HG03439 (cell line): ENCODE data around the gene ALK.

Experiments used
- ATAC-seq: cut with Tn5 transposase; IDR thresholded peaks from one replicate; pipeline ENCODE4 v1.9.1; 2021; ENCODE audit warnings: mild to moderate bottlenecking, moderate library complexity; ENCODE audit not compliant: unreplicated experiment

ALK gene

DNA sequence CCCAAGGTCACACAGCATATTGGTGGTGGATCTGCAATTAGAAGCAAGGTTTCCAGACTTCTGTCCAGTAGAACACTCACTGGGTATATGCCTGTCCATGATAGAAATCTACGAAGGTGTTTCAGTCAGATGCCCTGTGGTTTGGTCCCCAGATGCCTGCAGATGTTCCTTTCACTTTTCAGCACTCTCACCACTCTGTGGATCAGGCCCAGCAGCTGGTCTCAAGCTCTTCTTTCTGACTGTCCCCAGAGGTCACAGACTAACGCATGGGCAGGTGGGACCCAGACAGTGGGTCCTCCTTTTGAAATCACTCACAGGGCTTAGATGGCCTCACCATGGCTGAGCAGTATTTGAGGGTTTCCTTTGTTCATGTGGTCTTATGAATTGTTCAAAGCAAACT, 376.5 kb downstream of the ALK start:
- no peak for ATAC-seq

DNA sequence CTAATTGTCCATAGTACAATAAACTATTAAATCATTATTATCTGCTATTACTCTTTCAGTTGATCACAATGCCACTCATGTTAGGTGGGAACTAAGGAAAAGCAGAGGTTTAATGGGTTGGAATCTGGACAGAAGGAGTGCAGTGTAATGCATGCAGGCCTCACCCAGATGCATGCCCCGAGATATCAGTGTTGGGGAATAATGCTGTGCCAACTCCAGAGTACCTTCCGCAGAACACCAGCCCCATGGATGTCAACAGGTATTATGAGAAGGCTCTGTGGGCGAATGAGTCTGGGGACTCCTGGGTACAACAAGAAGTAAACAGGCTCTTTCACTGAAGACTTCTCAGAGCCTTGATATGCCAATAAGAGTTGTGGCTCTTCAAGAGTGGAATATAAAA, 377.4 kb downstream of the ALK start:
- no peak for ATAC-seq

DNA sequence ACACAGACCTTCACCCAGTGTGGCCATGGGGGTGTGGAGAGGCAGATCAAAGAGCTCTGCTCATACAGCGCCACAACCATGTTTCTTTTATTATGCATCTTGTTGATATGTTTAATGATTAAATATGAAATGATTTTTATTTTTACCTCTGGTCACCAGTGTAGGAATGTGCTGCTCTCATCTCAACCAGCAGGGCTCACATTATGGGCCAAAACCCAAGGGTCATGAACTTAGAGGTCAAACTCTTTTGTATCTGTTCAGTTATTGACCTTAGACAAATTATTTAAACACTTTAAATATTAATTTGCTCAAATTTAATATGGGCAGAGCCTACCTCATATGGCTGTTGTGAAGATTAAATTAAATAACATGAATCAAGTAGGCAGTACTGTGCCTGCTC, 386.2 kb downstream of the ALK start:
- ATAC-seq = no peak

DNA sequence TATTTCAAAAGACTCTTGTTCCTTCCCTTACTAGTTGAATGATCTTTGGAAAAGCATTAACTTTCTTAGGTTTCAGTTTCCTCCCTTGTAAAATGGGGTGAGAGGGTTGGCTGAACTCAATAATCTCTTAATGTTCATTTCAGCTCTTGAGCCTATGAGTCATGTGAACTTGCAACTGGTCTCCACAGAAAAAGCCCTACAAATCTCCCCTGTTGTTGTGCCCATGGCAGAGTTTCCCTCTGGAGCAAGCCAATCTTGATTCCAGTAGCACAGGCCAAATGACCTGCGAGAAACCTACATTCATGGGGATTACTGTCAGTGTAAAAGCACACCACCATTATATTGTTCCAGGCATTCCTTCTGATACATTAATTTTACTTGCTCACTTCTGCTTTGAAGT, 388.9 kb downstream of the ALK start:
- ATAC-seq = no peak

DNA sequence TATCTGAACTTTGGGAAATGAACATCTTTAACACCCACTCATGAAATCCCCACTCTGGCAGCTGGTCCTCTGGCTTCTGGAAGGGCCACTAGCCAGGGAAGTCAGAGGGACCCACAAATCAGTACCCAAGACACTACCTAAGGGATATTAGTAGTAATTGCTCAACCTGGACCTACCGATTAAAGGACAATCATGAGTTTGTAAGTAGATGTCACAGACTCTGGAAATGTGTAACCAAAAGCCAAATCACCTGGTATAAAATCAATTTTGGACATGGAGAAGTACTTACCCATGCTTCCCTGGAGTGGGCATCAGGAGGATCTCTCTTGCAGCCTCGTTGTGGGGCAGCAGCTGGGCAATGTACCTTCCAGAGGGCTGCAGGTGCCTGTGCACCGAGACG, 389.8 kb downstream of the ALK start:
- no peak for ATAC-seq

DNA sequence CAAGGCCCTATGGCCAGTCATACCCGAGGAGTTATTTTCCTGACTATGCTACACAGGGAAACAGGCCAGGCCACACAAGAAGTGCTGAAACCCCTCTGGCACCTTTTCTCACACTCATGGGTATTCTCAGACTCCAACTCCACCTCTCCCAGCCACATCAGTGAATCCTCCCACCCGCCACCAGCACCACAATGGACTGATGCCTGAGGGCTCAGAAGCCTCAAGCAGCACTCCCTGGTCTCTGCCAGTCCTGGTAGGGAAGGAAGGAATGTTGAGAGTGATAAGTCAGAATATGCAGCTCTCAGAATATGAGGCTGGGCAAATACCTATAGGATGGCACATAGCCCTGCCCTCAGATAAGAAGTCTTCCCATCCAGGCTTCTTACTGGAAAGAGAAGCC, 391.1 kb downstream of the ALK start:
- ATAC-seq = no peak

DNA sequence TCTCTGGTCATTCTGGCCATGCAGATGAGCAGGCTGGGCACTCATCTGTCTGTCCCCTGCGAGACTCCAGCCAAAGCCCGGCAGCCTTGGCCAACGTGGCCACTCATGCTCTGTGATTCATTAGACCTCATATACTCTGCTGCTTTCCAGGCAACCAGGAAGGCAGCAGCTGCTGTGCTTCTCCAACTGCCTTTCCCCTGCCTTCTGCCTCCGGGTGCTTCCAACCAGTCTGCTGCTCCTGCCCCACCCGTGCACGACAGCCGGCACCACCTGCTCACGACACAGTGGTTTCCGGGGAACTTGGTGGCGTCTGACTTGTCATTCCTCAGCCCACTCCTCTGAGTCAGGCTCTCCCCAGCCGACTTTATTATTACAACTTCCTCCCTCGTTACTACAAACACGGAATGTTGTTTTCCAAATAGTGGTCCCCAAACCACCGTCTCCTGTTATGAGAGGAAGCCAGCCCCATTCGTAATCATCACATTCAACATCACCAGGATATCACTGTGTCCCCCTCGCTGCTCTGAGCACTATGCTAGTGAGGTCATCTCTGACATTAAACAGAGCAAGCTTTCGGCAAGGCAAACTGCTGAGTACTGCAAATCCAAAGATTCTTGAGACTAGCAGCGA, 392.4 kb downstream of the ALK start:
- ATAC-seq = no peak

DNA sequence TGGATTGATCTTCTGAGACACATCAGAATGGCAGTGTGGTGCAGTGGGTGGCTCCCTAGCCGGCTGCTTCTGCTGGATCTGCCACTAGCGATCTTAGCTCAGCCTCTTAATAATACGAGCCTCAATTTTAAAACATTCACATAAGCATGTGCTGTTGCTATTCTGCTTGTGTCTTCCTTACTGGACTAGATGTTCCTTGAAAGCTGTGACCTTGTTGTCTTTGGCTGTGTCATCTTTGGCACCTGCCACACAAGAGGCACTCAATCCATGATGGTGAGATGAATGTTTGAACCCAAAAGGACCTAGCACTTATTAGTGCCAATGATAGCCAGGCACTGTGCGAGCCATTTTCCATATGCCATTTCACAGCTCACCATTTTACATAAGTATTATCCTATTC, 393.0 kb downstream of the ALK start:
- ATAC-seq = no peak

DNA sequence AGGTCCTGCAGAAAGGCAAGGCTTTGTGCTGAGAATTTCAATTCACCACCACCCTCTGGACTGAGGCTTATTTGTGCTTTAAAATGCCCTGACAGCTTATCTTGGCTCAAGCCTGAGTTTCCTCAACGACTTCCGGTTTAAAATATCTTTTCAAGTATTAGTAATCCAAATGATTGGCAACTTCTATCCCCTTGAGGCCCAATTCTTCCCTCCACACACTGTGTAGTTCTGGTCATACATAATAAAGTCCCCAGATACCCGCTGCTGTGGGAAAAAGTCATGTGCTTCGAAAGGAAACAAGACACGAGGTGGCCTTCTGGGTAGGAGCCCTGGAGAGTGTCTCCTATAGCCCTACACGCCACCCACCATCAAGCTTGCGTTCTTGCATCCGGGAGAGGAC, 393.4 kb downstream of the ALK start:
- no peak for ATAC-seq

DNA sequence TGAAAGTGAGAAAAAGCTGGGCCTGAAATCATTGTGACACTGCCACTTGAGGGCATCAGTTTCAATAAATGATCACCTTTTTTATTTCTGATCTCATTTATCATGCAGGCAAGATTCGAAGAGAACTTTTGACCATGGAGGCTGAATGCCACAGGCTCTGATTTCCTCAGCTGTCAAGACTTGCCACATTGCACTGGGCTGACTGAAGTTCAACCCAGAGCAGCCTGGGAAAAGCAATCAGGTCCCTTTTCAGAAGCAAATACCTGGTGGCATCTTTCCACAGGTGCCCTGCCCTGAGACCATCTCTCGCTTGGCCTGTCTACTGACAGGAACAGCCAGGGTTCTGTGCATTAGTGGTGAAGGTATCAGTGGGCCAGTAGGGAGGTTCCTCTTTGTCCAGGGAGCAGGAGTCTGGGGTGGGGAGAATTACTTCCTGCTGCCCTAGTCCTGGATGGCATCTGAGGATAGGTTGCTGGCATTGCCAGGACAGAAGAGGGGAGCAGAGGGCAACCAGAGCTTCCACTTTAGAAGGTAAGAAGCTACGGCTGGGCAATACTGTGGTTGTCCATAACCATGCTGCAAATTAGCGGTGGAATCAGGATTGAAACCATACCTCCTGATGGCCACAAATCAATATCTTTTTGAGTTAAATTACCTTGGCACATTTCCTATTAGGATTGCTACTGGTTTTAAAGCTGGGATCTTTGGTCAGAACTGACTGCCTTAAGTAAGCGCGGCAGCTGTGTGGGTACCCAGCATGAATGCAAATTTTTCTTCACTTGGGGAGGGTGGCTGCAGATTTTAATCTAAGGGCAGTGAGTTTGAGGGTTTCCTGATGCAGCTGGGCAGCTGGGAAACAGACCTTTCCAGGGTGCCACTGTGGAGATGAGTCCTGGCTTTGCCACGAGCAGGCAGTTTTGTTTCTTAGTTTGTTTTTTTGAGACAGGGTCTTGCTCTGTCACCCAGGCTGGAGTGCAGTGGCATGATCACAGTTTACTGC, 394.5 kb downstream of the ALK start:
- no peak for ATAC-seq

DNA sequence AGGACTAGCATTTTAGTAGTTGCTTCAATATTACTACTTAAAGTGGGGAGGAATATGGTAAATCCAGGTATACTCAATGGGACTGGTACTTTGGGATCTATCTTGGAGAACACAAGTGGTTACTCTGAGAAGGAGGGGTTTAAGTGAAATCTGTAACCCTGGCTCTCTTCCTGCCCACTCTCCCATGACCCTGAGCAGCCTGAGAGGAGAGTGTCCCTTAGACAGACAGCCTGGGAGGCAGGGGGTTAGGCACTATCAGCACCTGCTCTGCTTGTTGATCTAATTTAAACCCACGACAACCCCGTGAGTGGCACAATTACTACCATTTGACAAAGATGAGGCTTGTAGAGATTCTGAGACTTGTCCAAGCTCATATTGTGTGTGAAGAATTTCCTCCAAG, 395.5 kb downstream of the ALK start:
- ATAC-seq = no peak

DNA sequence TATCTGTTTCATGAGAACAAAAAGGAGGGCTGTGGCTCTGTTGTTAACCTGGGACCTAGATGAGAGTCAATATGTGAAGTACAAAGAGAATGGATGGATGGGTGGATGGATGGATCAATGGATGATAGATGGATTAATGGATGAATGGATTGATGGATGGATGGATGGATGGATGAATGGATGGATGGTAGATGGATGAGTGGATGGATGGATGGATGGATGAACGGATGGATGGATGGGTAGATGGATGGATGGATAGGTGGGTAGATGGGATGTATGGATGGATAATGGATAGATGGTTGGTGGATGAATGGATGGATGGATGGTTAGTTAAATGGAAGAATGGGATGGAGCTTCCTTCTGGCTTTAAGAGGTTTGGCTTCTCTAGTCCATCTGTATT, 396.7 kb downstream of the ALK start:
- no peak for ATAC-seq

DNA sequence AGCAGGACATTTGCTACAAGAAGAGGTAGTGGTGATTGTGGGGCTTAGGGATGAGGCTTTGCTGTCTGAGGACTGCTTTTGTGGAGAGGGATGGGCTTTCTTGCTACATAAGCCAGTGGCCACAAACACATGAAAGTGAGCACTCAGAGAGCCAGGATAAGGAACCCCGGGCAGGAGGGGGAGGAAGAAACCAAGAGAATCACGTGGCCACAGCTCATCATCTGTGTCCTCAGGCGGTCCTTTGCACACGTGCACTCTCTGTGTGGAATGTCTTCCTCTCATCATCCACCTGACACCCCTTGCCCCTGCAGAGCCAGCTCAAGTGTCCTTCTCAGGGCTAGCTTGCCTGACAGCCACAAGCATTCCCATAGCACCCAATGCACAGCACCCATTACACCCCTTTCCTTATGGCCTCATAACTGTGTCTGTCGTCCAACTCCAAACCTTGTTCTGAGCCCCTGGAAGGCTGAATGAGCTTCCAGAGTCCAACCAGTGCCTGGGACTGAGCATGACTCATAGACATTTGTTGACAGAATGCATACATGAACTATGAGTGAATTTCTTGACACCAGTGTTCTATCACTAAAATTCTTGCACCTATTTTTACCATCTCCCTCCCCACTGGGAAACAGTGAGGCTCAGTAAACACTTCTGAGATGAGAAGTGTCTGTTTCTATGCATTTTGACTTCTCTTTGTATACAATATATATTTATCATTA, 398.3 kb downstream of the ALK start:
- no peak for ATAC-seq

DNA sequence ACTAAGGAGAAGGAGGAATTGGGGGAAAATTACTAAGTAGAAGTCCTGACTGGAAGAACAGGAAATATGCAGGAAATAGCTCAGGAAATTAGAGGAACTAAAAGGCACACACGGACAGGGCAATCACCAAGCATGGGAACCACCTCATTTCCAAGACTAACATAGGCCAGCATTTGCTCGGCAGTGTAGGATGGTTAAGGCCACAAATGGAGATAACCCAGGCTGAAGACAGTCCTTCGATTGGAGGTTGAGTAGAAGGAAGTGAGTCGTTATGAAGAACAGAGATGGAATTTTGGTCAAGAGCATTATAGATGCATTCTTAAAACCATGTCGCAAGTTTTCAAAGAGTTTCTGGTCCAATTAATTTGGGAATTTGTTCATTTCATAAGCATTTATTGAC, 401.4 kb downstream of the ALK start:
- no peak for ATAC-seq

DNA sequence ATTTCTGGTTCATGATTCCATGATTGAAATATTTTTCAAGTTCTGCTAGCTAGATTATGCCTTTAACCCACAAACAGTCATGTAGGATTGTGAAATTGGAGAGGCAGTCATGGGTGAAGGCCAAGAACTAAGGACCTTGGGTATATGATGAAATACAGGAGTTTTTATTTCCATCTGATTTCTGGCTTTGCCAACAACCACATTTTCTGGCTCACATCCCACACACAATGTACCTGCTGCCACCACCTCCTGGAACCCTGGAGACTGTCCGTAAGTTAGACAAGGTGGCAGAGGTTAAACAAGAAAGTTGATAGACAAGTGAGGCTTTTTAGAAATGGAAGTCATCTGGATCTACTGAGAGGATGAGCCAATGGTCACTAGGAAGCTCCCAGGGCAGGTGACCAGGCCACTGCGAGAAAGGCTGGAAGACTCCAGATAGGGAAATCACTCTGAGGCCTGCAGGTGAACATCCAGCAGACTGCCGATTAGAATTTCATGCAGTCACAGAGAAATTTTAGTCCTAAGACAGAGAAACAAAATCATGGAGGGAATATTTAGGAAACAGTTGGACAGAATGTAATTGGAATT, 402.0 kb downstream of the ALK start:
- no peak for ATAC-seq

DNA sequence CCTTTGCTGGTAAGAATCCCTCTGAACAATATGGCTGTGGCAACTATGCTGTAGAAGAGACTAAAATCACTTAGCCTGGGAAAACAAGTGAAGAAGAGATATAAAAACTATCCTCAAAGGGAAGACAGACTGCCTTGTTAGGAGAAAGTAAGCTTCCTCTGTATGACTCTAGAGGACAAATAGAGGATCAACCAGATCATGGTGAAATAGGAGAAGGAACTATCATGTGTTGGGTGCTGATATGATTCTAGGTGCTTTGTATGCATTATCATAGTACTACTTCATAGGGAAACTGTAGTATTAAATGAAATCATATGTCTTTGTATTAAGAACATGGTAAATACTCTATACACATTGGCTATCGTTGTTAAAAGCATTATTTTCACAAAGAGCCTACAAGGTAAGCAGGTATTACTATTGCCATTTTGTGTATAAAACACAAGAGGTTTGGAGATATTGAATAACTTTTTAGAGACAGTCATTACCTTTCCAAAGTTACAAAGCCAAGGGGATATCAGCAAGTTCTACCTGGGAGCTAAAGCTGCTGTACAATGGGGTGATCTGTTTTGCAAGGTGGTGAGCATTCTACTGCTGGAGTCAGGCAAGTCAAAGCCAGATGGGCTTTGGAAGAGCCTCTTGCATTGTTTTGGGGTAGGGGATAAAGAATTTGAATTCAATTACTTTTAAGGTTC, 402.6 kb downstream of the ALK start:
- no peak for ATAC-seq

DNA sequence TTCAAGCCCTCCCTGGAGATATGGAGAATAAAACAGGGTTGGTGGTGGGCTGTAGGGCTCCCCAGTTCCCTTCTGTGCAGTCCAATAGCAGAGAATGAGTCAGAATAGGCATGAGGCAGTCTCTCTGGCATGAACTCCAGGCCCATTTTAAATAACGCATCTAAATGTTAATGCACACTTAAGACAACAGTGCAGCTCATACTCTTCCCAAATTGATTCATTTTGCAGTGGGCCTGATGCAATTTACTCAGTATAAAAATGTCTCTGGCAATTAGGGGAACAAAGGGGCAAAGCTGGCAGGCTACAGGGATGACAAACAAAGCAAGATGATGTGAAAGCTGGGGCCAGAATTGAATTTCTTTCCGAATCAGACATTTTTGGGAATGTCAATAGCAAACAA, 403.4 kb downstream of the ALK start:
- no peak for ATAC-seq

DNA sequence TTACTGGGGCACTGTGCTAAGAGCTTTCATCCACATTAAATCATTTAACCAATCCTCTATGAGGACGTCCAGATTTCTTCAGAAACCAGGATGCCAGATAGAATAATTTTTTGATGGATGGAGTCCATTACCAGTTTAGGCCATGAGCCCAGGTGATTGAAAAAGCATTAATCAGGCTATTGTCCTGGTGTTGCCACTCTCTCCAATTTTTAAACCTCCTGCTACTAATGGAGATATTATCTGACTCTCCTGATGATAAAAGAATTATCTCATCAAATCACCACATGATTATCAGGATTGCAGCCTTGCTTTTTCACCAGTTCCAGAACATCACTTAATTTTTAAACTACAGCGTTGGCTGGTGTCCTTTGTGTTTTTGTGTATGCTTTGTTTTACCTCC, 404.0 kb downstream of the ALK start:
- no peak for ATAC-seq

DNA sequence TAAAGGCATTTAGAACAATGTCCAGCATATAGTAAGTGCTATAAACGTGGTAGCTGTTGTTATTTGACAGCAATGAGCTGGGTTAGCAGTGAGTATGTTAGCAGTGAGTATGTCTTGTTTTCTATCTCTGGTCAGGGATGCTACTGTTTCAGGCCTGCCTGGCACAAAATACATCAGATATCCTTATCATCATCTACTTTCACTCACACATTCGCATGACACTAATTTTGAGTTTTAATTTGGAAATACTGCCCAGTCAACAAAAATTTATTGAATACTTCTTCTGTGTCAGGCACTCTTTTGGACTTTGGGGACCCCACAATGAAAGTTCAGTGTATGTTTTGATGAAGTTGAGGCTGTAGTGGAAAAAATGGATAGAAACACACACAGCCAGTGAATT, 404.6 kb downstream of the ALK start:
- no peak for ATAC-seq

DNA sequence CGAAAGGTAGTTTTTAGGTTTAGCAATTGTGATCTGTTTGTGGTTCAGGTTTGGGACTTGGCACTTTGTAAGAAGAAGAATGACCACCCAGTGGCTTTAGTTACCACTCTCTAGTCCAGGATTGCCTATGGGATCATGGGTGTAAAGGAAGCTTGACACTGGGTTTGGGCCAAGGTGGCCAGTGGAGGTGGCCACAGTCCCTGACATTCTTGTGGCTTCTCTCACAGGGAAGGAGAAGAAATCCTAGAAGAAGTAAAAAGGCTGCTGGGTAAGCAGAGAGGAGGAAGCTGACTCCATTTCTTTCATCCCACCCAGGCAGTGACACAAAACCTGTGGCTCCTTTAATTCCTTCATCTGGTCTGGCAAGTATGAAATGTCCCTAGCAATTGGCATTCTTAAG, 411.5 kb downstream of the ALK start:
- ATAC-seq = no peak

DNA sequence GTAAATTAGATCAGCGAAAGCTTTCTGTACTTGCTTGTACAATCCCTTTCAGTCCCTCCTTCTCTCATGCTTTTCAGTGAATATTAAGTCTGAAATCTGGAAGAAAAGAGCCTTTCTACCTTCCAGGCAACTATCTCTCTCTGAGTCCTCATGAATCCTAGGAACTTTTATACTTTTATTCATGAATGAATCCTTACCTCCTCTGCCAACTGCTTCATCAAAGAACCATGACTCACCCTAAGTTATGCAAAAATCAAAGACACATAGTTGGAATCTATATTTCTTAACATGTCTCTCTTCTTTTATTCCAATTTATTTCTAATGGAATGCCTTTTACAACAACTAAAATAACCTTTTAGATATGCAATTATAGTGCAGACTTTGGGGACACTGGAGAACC, 412.0 kb downstream of the ALK start:
- no peak for ATAC-seq
